Hematopoietic multipotent progenitor cell treated with erythropoietin and hydrocortisone succinate and interleukin-3 and kit ligand, for 17 days (in vitro differentiated cells): ENCODE measurements around the gene MINAR1.

Experiments
- DNase-seq: peaks from one replicate; pipeline ENCODE4 v3.0.0-alpha.2; 2015; ENCODE audit warnings: low spot score

MINAR1 gene

DNA sequence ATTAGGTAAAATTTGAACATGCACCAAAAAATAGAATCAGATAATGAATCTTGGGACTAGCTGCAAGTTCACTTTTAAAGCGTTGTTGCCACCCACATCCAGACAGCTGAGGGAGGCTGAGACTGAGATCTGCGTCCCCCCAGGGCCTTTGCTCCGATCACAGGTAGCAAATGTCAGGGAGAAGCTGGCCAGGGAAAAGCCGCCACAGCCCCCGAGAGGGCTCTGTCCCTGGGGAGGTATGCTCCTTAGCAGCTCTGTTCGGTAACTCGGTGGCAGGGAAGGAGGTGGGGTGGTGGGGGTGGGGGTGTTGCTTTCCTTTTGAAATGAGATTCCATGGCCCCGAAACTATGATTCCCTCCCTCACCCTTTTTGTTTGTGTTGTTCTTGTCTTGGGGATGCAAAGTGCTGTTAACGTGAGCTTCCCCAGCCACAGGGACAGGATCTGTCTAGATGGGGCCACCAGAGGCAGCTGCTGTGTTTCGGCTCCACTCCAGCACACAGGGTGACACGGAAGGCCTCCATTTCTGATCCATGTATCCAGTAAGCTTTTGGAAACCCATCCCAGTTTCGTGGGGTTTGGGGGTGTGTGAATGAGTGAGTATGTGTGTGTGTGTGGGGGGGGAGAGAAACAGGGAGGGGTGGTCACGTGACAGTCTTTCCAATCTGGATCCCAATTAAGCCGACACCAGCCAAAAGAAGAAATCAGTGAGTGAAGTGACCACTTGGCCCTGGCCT, 1.1 kb upstream of the MINAR1 start:
- no peak for DNase-seq

DNA sequence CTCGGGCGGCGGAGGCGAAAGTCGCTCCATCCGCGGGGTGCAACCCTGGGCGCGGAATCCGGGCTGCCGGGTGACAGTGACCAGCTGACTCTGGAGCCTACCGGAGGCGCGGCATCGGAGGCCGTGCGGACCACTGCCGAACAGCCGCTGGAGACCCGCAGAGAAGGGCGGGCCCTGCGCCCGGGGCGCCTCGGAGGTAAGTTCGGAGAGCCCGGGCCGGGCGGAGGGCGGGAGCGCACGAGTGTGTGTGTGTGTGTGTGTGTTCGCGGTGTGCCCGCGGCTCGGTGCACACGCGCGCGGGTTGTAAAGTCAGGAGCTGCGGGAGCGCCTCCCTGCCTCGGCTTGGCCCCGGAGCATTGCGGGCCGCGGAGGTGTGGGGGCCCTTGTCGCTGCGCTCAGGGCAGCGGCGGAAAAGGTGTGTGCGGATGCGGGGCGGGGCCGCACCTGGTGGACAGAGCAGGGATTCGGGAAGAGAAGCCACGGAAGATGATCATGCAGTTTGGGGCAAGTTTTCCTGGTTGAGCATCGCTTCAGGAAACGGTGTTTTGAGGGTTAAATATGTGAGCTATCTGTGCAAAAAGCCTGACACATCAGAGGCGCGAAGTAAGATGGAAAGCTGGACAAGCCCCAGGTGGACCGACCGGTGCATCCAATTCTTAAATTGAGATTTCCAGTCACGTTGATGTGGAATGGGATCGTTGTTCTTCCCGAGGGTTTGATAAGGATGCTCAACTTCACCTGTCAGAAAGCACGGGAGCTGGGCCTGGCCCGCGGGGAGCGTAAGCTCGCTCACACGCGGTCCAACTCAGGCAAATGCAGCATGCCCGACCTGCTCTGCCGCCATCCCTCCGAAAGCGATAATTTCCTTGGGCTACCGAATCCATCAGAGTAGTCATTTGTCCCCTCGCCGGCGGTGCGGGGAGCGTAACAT, 474 bp downstream of the MINAR1 start:
- DNase-seq, result no peak

- DNase-seq, result no peak
Measured at GRCh38 chr15:79433276-79433990, 1.3 kb downstream of the MINAR1 start.

DNA sequence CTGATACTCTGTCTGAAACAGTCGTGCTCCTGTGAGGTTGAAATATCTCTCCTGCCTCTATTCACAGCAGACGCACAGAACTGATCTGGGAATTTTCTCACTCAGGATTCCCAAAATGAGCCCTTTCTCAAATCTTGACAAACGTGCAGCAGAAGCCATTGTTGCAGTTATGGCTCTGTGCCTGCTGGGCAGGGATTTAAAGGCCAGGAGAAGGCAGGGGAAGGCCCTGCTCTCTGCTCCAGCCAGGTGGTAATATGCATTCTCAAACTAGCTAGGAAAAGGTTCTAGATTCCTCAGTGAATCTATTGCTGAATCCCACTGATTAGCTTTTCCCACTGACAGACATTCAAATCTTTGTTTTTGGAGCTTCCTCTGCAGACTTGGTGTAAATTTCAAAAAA, 2.2 kb downstream of the MINAR1 start:
- DNase-seq, result no peak

DNA sequence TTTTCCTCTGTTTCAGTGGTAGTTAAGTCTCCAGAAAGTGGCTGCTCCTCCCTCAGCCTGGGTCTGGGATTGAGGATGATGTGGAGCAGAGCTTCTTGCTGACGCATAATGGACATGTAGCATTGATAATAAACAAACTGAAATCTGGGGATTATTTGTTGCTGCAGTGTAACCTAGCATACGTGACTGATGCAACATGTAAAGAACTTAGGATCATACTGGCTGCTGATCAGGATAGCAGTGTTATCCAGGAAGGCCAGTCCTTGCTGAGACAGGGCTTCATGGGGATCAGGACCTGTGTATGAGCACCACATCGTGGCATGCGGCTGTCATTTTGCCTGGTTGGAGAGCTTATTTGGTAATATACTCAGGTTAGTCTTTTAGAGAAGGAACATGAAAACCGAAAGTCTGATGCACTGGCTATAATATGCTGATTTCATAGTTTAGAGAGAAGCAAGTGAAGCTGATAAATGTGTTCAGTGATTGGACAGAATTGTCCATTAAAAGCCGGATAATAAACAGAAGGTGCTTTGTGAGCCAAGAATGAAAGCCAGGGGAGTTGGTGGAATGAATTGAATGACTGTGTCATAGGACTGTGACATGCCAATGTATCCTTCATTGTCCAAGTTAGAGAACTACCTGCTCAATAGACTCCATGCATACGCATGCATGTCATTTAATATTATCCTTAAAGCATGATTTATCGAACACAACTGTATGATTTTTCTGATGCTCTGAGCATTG, 4.1 kb downstream of the MINAR1 start:
- no peak for DNase-seq

GRCh38 chr15:79437275-79438000, 5.3 kb downstream of the MINAR1 start:
- no peak for DNase-seq

GRCh38 chr15:79439236-79439635, 7.1 kb downstream of the MINAR1 start:
- no peak for DNase-seq

DNA sequence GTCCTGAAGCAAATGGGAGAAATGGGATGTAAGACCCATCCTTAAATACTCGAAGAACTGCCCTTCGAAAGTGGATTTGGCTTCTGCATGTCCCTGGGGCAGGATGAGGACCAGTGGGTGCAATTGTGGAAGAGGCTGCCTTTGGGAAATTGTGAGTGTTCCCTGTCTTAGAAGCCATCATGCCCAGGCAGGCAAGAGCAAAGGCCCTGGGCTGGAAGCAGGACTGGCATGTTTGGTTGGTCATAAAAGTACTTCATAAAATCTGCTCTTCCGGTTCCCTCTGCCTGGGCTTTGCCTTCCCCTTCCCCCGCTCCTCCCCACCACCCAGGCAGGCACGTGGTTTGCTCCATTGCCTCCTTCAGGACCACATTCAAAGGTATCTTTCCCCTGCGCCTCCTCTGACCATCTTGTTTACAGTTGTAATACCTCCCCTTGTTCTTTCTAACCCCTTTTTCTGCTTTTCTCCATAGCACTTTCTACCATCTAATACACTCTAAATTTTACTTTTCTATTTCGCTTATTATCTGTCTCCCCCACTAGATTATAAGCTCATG, 8.3 kb downstream of the MINAR1 start:
- no peak for DNase-seq

DNA sequence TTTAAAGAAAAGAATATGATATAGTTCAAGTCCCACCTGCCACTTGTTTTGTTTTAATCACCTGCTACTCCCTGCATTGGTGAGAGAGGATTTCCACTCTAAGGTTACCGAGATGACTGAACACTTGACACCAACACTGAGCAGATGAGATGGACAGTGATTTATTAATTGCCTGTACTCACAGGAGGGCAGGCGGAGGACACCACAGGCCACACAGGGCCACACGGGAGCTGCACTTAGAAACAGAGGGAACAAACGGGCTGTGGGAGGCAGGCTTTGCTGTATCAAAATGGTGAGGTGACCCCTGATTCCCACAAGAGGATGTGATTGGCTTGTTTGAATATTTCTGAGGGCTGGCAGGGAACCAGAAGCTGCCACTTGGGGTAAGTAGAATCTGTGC, 10.8 kb downstream of the MINAR1 start:
- DNase-seq, result no peak

DNA sequence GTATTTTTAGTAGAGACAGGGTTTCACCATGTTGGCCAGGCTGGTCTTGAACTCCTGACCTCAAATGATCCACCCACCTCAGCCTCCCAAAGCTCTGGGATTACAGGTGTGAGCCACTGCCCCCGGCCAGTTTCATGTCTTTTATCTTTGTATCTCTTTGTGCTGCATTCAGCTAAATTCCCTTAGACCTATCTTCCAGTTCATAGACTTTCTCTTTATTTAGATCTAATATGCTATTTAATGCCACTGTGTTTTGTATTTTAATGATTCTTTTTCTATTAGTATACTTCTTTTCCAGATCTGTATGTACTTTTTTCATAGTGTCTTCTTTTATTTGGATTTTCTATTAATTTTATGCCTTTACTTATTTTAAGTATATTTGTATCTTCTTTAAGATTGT, 14.9 kb downstream of the MINAR1 start:
- DNase-seq, result no peak

DNA sequence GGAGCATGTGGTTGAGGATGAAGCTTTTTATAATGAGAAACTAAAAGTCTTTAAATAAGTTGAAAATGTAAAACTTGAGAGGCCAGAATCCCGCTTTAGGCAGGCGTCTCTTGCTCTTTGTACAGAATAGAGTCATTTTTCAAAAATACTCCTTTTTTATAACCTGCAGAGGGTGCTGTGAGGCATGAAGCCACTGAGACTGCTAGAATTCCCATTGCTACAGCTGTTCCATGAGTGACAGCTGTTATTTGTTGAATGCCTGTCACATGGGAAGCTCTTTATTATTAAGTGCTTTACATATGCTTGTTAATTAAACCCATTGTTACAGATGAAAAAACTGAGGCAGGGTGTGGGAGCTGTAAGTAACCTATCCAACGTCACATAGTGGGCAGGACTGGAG, 18.5 kb downstream of the MINAR1 start:
- DNase-seq, result no peak

GRCh38 chr15:79451361-79451999, 19.3 kb downstream of the MINAR1 start:
- DNase-seq, result no peak

DNA sequence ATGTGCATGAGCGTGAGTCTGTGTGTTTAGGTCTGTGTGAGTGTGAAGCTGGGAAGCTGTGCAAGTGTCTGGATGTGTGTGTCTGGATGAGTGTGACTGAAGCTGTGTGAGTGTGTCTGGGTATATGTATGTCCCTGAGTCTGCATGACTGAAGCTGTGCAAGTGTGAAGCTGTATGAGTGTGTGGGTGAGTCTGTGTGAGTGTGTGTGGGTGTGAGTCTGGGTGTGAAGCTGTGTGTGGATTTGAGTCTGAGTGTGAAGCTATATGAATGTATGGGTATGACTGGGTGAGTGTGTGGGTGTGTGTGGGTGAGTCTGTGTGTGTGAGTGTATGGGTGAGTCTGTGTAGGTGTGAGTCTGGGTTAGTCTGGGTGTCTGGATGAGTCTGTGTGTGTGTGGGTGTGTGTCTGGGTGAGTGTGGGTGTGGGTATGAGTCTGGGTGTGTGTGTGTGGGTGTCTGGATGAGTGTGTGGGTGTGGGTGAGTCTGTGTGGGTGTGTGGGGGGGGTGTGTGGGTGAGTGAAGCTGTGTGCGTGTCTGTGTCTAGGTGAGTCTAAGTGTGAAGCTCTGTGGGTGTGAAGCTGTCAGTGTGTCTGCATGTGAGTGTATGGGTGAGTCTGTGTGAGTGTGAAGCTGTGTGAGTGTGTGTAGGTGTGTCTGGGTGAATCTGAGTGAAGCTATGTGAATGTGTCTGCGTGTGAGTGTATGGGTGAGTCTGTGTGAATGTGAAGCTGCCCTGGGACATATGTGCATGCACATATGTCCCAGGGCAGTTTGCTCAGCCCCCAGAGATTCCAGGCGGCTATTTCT, 20.3 kb downstream of the MINAR1 start:
- no peak for DNase-seq

- no peak for DNase-seq
Measured at GRCh38 chr15:79453446-79453845, 21.3 kb downstream of the MINAR1 start.

GRCh38 chr15:79454063-79454462, 21.9 kb downstream of the MINAR1 start:
- no peak for DNase-seq

DNA sequence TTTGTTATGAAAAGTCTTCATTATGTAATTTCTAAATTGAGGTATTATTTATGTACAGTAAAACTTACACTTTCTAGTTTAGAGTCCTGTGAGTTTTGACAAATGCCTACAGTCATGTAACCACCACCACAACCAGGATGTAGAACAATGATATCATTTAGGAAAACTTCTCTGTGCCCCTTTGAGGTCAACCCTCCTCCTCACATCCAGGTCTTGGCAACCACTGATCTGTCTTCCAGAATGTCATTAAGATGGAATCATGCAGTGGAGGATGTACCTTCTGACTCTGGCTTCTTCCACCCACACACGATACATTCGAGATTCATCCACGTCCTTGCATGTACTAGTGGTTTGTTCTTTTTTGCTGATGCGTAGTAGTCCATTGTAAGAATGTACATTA, 23.2 kb downstream of the MINAR1 start:
- DNase-seq, result no peak

GRCh38 chr15:79455943-79456342, 23.8 kb downstream of the MINAR1 start:
- DNase-seq, result no peak

DNA sequence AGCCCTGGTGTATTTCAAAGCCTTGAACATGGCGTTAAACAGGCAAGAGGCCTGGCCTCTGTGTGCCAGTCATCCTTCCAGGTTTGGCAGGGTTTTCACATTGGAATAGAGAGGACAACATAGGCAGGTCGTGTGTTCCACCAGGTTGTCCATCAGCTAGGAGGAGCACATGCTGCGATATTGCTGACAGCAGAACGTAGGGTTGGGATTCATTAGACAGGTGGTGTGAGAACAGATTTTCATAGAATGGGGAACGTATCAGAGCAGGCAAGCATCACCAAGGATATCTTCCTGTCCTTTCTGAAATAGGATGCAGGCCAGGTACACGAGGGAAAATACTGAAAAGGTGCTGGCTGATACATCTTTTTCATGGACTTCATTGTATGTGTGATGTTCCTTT, 26.4 kb downstream of the MINAR1 start:
- DNase-seq, result no peak

- DNase-seq, result no peak
Measured at GRCh38 chr15:79459666-79460065, 27.5 kb downstream of the MINAR1 start.
